GM12878 (cell line): ENCODE measurements around the gene OTOA. TPM values are rescaled to one million over a fixed set of nuclear protein-coding genes. Genes with fewer than 3 reads are reported as not detected.

Source experiments
- DPF2 ChIP-seq: fragments of 450-650 bp; IDR thresholded peaks from 2 replicates; pipeline ENCODE4 v1.6.1; 2017; ENCODE audit warnings: mild to moderate bottlenecking
- EGR1 ChIP-seq, 2 experiments: IDR thresholded peaks; 1 replicate in 1 of 2; 2 replicates in 1 of 2; pipeline ENCODE4 v1.6.1; 2011 to 2012; ENCODE audit warnings: low read depth in 2 of 2, low read length in 2 of 2, borderline replicate concordance in 1 of 2, mild to moderate bottlenecking in 1 of 2, moderate library complexity in 1 of 2
- KAT2A ChIP-seq: conservative IDR thresholded peaks from 2 replicates; pipeline ENCODE4 v1.6.1; 2011; ENCODE audit warnings: low read depth, low read length; ENCODE audit not compliant: control insufficient read depth
- MYB ChIP-seq: fragments of 150-350 bp; IDR thresholded peaks from 2 replicates; pipeline ENCODE4 v1.6.1; 2014; ENCODE audit warnings: mild to moderate bottlenecking, low read depth, low read length, borderline replicate concordance
- PAX5 ChIP-seq: IDR thresholded peaks from 2 replicates; pipeline ENCODE4 v1.6.1; 2011; ENCODE audit warnings: low read depth, low read length, borderline replicate concordance
- ZNF622 ChIP-seq: fragments of 450-650 bp; IDR thresholded peaks from 2 replicates; pipeline ENCODE4 v1.6.1; 2017; ENCODE audit warnings: mild to moderate bottlenecking, inconsistent platforms
- polyA plus RNA-seq, 11 experiments: library from polyadenylated mRNA; depleted of rRNA in 4 of 11; unstranded in 6 of 11; stranded (reverse) in 5 of 11; fragments of >200 nt; fragmentation: Nextera tagmentation in 4 of 11; fragmentation: Illumina TruSeq in 1 of 11; extraction: Ambion mirVana in 4 of 11; extraction: Trizol in 1 of 11; gene quantifications; 1 replicate in 1 of 11; 2 replicates in 10 of 11; pipeline versions ENCODE4 v1.2.1 to v1.2.3, GENCODE V29; 2011 to 2016; ENCODE audit warnings: inconsistent platforms in 2 of 11, missing spikeins in 2 of 11, low read depth in 1 of 11
- total RNA-seq, 4 experiments: library from RNA; depleted of rRNA in 3 of 4; stranded (reverse); fragments of >200 nt in 3 of 4; fragmentation: Illumina TruSeq in 1 of 4; extraction: Trizol in 1 of 4; gene quantifications; 2 replicates each; pipeline versions ENCODE4 v1.2.1 to v1.2.3, GENCODE V29; 2013 to 2021
- TF ChIP-seq, protein P1 (sequence below): fragments of 450-650 bp; formaldehyde crosslinking; IDR thresholded peaks from 2 replicates; pipeline ENCODE4 v1.5.0; 2022; ENCODE audit warnings: mild to moderate bottlenecking, missing genetic modification characterization
- TF ChIP-seq, protein P2 (sequence below): IDR thresholded peaks from 2 replicates; pipeline ENCODE4 v1.6.1; 2012; ENCODE audit warnings: low read depth, low read length, improper control_type of control experiment
- TF ChIP-seq, protein P3 (sequence below): fragments of 450-650 bp; IDR thresholded peaks from 2 replicates; pipeline ENCODE4 v1.6.1; 2017; ENCODE audit warnings: mild to moderate bottlenecking, low read depth, inconsistent platforms; ENCODE audit not compliant: poor library complexity, severe bottlenecking
- TF ChIP-seq, protein P4 (sequence below): fragments of 450-650 bp; IDR thresholded peaks from 2 replicates; pipeline ENCODE4 v1.6.1; 2016; ENCODE audit warnings: mild to moderate bottlenecking
- TF ChIP-seq, protein P5 (sequence below): fragments of 450-650 bp; IDR thresholded peaks from 2 replicates; pipeline ENCODE4 v1.6.1; 2017; ENCODE audit warnings: mild to moderate bottlenecking
- TF ChIP-seq, protein P6 (sequence below): fragments of 450-650 bp; formaldehyde crosslinking; IDR thresholded peaks from 2 replicates; pipeline ENCODE4 v1.4.0; 2022; ENCODE audit warnings: mild to moderate bottlenecking, moderate library complexity

The OTOA gene
- total and polyA plus RNA-seq, 10 of the 15 experiments (the other 5 are each of a cell fraction or from before 2014, with no cell fraction given) = 0.33 to 1.5 (median 0.61) TPM

DNA sequence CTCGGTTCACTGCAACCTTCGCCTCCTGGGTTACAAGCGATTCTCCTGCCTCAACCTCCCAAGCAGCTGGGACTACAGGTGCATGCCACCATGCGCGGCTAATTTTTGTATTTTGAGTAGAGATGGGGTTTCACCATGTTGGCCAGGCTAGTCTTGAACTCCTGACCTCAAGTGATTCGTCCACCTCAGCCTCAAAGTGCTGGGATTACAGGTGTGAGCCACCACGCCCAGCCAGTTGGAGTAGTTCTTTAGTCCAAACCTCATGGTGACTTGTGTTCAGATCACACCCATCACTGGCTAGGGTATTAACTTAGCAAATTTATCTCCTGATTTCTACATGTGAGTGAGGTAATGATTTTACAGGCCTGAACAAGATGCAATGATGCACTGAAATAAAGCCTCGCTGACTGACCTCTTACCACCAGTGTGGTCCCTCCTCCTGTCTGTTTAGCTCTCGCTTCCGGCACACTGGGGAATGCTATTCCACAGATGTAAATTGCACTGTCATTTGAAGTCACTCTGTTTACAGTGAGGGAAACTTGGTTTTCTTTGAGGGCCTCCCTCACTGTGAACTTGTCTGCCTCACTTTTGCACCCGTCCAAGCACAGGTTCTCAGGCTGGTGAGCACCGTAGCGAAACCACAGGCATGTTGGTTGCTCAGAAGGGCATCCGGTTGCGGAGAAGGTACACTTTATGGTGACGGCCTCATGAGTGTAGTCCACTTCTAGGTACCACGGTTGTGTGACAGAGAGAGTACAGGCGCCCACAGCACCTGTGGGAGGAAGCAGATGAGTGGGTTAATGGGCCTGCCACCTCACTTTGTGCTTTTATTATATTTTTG is 16.8 kb upstream of the OTOA start (continued):
- TF ChIP-seq, protein P1, sequence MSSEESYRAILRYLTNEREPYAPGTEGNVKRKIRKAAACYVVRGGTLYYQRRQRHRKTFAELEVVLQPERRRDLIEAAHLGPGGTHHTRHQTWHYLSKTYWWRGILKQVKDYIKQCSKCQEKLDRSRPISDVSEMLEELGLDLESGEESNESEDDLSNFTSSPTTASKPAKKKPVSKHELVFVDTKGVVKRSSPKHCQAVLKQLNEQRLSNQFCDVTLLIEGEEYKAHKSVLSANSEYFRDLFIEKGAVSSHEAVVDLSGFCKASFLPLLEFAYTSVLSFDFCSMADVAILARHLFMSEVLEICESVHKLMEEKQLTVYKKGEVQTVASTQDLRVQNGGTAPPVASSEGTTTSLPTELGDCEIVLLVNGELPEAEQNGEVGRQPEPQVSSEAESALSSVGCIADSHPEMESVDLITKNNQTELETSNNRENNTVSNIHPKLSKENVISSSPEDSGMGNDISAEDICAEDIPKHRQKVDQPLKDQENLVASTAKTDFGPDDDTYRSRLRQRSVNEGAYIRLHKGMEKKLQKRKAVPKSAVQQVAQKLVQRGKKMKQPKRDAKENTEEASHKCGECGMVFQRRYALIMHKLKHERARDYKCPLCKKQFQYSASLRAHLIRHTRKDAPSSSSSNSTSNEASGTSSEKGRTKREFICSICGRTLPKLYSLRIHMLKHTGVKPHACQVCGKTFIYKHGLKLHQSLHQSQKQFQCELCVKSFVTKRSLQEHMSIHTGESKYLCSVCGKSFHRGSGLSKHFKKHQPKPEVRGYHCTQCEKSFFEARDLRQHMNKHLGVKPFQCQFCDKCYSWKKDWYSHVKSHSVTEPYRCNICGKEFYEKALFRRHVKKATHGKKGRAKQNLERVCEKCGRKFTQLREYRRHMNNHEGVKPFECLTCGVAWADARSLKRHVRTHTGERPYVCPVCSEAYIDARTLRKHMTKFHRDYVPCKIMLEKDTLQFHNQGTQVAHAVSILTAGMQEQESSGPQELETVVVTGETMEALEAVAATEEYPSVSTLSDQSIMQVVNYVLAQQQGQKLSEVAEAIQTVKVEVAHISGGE (CRISPR knock-in tag) = no peak
- TF ChIP-seq, protein P2, sequence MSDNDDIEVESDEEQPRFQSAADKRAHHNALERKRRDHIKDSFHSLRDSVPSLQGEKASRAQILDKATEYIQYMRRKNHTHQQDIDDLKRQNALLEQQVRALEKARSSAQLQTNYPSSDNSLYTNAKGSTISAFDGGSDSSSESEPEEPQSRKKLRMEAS = peak; percentile 44; the same call in 1 of the 2 replicates
- no peak for TF ChIP-seq KAT2A
- TF ChIP-seq, protein P3, sequence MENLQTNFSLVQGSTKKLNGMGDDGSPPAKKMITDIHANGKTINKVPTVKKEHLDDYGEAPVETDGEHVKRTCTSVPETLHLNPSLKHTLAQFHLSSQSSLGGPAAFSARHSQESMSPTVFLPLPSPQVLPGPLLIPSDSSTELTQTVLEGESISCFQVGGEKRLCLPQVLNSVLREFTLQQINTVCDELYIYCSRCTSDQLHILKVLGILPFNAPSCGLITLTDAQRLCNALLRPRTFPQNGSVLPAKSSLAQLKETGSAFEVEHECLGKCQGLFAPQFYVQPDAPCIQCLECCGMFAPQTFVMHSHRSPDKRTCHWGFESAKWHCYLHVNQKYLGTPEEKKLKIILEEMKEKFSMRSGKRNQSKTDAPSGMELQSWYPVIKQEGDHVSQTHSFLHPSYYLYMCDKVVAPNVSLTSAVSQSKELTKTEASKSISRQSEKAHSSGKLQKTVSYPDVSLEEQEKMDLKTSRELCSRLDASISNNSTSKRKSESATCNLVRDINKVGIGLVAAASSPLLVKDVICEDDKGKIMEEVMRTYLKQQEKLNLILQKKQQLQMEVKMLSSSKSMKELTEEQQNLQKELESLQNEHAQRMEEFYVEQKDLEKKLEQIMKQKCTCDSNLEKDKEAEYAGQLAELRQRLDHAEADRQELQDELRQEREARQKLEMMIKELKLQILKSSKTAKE = peak; percentile 84
- no peak for TF ChIP-seq MYB
- TF ChIP-seq EGR1 (IDR thresholded peaks at IDR 0.05; ENCODE audit: borderline replicate concordance in 1 of 2, low read depth in 2 of 2, low read length in 2 of 2) = peak in 1 of 2 experiments; percentile 45; a peak in 2 of 3 replicates
- TF ChIP-seq, protein P4, sequence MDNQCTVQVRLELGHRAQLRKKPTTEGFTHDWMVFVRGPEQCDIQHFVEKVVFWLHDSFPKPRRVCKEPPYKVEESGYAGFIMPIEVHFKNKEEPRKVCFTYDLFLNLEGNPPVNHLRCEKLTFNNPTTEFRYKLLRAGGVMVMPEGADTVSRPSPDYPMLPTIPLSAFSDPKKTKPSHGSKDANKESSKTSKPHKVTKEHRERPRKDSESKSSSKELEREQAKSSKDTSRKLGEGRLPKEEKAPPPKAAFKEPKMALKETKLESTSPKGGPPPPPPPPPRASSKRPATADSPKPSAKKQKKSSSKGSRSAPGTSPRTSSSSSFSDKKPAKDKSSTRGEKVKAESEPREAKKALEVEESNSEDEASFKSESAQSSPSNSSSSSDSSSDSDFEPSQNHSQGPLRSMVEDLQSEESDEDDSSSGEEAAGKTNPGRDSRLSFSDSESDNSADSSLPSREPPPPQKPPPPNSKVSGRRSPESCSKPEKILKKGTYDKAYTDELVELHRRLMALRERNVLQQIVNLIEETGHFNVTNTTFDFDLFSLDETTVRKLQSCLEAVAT = 0 out of 2 replicates have a peak, but pooled peaks have one; percentile 16
- peak; percentile 98 for TF ChIP-seq PAX5
- TF ChIP-seq ZNF622 = no peak
- TF ChIP-seq, protein P5, sequence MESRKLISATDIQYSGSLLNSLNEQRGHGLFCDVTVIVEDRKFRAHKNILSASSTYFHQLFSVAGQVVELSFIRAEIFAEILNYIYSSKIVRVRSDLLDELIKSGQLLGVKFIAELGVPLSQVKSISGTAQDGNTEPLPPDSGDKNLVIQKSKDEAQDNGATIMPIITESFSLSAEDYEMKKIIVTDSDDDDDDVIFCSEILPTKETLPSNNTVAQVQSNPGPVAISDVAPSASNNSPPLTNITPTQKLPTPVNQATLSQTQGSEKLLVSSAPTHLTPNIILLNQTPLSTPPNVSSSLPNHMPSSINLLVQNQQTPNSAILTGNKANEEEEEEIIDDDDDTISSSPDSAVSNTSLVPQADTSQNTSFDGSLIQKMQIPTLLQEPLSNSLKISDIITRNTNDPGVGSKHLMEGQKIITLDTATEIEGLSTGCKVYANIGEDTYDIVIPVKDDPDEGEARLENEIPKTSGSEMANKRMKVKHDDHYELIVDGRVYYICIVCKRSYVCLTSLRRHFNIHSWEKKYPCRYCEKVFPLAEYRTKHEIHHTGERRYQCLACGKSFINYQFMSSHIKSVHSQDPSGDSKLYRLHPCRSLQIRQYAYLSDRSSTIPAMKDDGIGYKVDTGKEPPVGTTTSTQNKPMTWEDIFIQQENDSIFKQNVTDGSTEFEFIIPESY = no peak
- peak; percentile 58; the same call in 1 of the 2 replicates for TF ChIP-seq DPF2
- TF ChIP-seq, protein P6, sequence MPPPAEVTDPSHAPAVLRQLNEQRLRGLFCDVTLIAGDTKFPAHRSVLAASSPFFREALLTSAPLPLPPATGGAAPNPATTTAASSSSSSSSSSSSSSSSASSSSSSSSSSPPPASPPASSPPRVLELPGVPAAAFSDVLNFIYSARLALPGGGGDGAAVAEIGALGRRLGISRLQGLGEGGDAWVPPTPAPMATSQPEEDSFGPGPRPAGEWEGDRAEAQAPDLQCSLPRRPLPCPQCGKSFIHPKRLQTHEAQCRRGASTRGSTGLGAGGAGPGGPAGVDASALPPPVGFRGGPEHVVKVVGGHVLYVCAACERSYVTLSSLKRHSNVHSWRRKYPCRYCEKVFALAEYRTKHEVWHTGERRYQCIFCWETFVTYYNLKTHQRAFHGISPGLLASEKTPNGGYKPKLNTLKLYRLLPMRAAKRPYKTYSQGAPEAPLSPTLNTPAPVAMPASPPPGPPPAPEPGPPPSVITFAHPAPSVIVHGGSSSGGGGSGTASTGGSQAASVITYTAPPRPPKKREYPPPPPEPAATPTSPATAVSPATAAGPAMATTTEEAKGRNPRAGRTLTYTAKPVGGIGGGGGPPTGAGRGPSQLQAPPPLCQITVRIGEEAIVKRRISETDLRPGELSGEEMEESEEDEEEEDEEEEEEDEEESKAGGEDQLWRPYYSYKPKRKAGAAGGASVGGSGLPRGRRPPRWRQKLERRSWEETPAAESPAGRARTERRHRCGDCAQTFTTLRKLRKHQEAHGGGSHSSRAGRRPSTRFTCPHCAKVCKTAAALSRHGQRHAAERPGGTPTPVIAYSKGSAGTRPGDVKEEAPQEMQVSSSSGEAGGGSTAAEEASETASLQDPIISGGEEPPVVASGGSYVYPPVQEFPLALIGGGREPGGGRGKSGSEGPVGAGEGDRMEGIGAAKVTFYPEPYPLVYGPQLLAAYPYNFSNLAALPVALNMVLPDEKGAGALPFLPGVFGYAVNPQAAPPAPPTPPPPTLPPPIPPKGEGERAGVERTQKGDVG = no peak
